ENCODE results near the gene APCDD1L.
"Not testable (repeated sequence)": the region's sequence is repeated elsewhere in the genome, so short reads cannot be mapped to it uniquely, and the experiment has no call there.

APCDD1L gene

GRCh38 chr20:58440021-58440767 lies 75.0 kb downstream of the APCDD1L start:
- DNase-seq (ENCODE audit: low spot score), result no peak

GRCh38 chr20:58438970-58439808 lies 76.0 kb downstream of the APCDD1L start:
- no peak for DNase-seq (ENCODE audit: low spot score)

- DNase-seq (ENCODE audit: low spot score), result no peak
Measured at GRCh38 chr20:58436868-58437645, 78.1 kb downstream of the APCDD1L start.

GRCh38 chr20:58435237-58435636 lies 80.0 kb downstream of the APCDD1L start:
- no peak for DNase-seq (ENCODE audit: low spot score)

- DNase-seq (ENCODE audit: low spot score), result no peak
Measured at GRCh38 chr20:58434326-58434725, 80.9 kb downstream of the APCDD1L start.

GRCh38 chr20:58433759-58434158 lies 81.4 kb downstream of the APCDD1L start:
- peak; percentile 86 for DNase-seq (ENCODE audit: low spot score)

GRCh38 chr20:58433029-58433647 lies 82.1 kb downstream of the APCDD1L start:
- DNase-seq (ENCODE audit: low spot score), result no peak

- no peak for DNase-seq (ENCODE audit: low spot score)
Measured at GRCh38 chr20:58432186-58432954, 82.8 kb downstream of the APCDD1L start.

GRCh38 chr20:58431134-58431533 lies 84.1 kb downstream of the APCDD1L start:
- peak; percentile 65 for DNase-seq (ENCODE audit: low spot score)

GRCh38 chr20:58429303-58429702 lies 85.9 kb downstream of the APCDD1L start:
- DNase-seq (ENCODE audit: low spot score), result no peak

- DNase-seq (ENCODE audit: low spot score), result no peak
Measured at GRCh38 chr20:58428364-58428763, 86.8 kb downstream of the APCDD1L start.

- not testable (repeated sequence) for DNase-seq (ENCODE audit: low spot score)
Measured at GRCh38 chr20:58427571-58427970, 87.6 kb downstream of the APCDD1L start.

GRCh38 chr20:58424218-58424969 lies 90.8 kb downstream of the APCDD1L start:
- DNase-seq (ENCODE audit: low spot score), result no peak

- DNase-seq (ENCODE audit: low spot score), result no peak
Measured at GRCh38 chr20:58421497-58421850, 93.7 kb downstream of the APCDD1L start.

GRCh38 chr20:58420798-58421496 lies 94.3 kb downstream of the APCDD1L start:
- peak; percentile 89 for DNase-seq (ENCODE audit: low spot score)

- DNase-seq (ENCODE audit: low spot score), result no peak
Measured at GRCh38 chr20:58418949-58419748, 96.0 kb downstream of the APCDD1L start.

- no peak for DNase-seq (ENCODE audit: low spot score)
Measured at GRCh38 chr20:58417438-58417837, 97.8 kb downstream of the APCDD1L start.

- DNase-seq (ENCODE audit: low spot score), result no peak
Measured at GRCh38 chr20:58416835-58417234, 98.4 kb downstream of the APCDD1L start.

GRCh38 chr20:58416057-58416456 lies 99.1 kb downstream of the APCDD1L start:
- DNase-seq (ENCODE audit: low spot score), result no peak

All from AG08395 (cell line).